ENCODE data around the gene FBXO8.

DNA sequence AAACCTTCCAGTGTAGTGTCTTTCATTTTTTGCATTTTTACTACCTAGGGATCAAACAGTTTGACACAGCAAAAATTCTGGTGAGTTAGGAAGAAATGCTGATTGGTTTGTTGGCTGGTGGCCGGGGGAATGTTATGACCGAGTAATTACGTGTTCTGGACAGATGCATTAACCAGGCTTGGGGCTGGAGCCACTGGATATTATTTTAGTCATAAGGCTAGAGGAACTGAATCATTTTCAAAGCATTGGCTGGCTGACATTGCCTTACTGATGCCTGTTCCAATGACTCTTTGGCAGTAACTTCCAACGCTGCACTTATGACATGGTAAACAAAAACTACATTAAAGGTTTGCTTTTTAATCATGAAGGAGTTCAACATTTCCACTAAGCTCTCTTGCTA is 84.6 kb downstream of the FBXO8 start:
- TF ChIP-seq, protein P1, sequence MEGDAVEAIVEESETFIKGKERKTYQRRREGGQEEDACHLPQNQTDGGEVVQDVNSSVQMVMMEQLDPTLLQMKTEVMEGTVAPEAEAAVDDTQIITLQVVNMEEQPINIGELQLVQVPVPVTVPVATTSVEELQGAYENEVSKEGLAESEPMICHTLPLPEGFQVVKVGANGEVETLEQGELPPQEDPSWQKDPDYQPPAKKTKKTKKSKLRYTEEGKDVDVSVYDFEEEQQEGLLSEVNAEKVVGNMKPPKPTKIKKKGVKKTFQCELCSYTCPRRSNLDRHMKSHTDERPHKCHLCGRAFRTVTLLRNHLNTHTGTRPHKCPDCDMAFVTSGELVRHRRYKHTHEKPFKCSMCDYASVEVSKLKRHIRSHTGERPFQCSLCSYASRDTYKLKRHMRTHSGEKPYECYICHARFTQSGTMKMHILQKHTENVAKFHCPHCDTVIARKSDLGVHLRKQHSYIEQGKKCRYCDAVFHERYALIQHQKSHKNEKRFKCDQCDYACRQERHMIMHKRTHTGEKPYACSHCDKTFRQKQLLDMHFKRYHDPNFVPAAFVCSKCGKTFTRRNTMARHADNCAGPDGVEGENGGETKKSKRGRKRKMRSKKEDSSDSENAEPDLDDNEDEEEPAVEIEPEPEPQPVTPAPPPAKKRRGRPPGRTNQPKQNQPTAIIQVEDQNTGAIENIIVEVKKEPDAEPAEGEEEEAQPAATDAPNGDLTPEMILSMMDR (conservative IDR thresholded peaks at IDR 0.05) = no peak
- TF ChIP-seq EZH2 (IDR thresholded peaks at IDR 0.05; ENCODE audit: low read depth) = no peak
